Subcutaneous adipose tissue (tissue), 4 donors: ENCODE data around the gene GJA10. TPM values are rescaled to one million over a fixed set of nuclear protein-coding genes. Genes with fewer than 3 reads are reported as not detected.

Experiments used
- CTCF ChIP-seq: fragments of 450-650 bp; IDR thresholded peaks from one replicate; pipeline ENCODE4 v1.5.1; 2016; ENCODE audit warnings: low read depth, mild to moderate bottlenecking, control low read depth, antibody characterized with exemption, moderate library complexity
- small RNA-seq: library from RNA; depleted of rRNA; stranded (forward); fragments of <200 nt; gene quantifications from one replicate; pipeline ENCODE3, GENCODE V24; 2016
- total RNA-seq, 4 donors: library from RNA; depleted of rRNA; stranded (reverse); fragments of >200 nt; gene quantifications; one replicate each; pipeline ENCODE4 v1.1.0, GENCODE V29; 2016

Gene GJA10
- total RNA-seq, 4 donors from 2014 or later = not detected

GRCh38 chr6:89944181-89944755, 50.0 kb downstream of the GJA10 start:
- TF ChIP-seq CTCF = no peak

GRCh38 chr6:89944826-89945407, 50.6 kb downstream of the GJA10 start:
- no peak for TF ChIP-seq CTCF

Small RNA genes lying within 50 kb of the gene (small RNA-seq; reads per million reads assigned to genes)
- gene RF00019 = 0.49 reads per million

Other genes with a start within 250 kb of the GJA10 start
- 10 to 100 TPM; 23.3 to 41.3 (median 24.5) TPM for gene MDN1, start 74.7 kb upstream of the GJA10 start, total RNA-seq
- gene CASP8AP2, start 64.6 kb upstream of the GJA10 start, total RNA-seq = 10 to 100 TPM; 15.3 to 24.0 (median 18.4) TPM